GM23338 (cell line): Measurements from ENCODE around the gene ST6GALNAC1. TPM values are rescaled to one million over a fixed set of nuclear protein-coding genes. Genes with fewer than 3 reads are reported as not detected.

ENCODE experiments used
- ATAC-seq: fragments of 200-7000 bp; cut with Tn5 transposase; 3 replicates; pipeline ENCODE4 v1.9.1; 2020
- DNase-seq: peaks from one replicate; pipeline ENCODE4 v3.0.0-alpha.2; 2015; ENCODE audit warnings: low spot score
- H2AFZ ChIP-seq: fragments of 200-600 bp; sonication (generic); 2 replicates; pipeline ENCODE4 v1.8.0; 2016; ENCODE audit warnings: antibody characterized with exemption, mild to moderate bottlenecking, moderate library complexity
- H3F3A ChIP-seq: fragments of 200-600 bp; sonication (generic); replicated peaks from 2 replicates; pipeline ENCODE4 v1.8.0; 2017; ENCODE audit warnings: antibody characterized with exemption, mixed run types, low read depth
- H3K27ac ChIP-seq: fragments of 200-600 bp; sonication (generic); 2 replicates; pipeline ENCODE4 v1.6.1; 2016; ENCODE audit warnings: low read depth
- H3K27me3 ChIP-seq: fragments of 200-600 bp; sonication (generic); 2 replicates; pipeline ENCODE4 v1.8.0; 2016; ENCODE audit warnings: mild to moderate bottlenecking, mixed run types, moderate library complexity; ENCODE audit not compliant: insufficient read depth
- H3K36me3 ChIP-seq: fragments of 200-600 bp; sonication (generic); 2 replicates; pipeline ENCODE4 v1.8.0; 2016; ENCODE audit warnings: mild to moderate bottlenecking; ENCODE audit not compliant: insufficient read depth
- H3K4me1 ChIP-seq: fragments of 200-600 bp; sonication (generic); 2 replicates; pipeline ENCODE4 v1.8.0; 2016; ENCODE audit warnings: mild to moderate bottlenecking, moderate library complexity; ENCODE audit not compliant: insufficient read depth
- H3K4me2 ChIP-seq: fragments of 200-600 bp; sonication (generic); 2 replicates; pipeline ENCODE4 v1.7.1; 2017; ENCODE audit warnings: mixed run types
- H3K4me3 ChIP-seq: fragments of 200-600 bp; sonication (generic); 2 replicates; pipeline ENCODE4 v1.6.1; 2016; ENCODE audit warnings: mixed run types
- H3K79me2 ChIP-seq: fragments of 200-600 bp; sonication (generic); replicated peaks from 2 replicates; pipeline ENCODE4 v1.8.0; 2017; ENCODE audit warnings: mild to moderate bottlenecking; ENCODE audit not compliant: insufficient read depth
- H3K9me2 ChIP-seq: fragments of 200-600 bp; sonication (generic); 2 replicates; pipeline ENCODE4 v1.8.0; 2017; ENCODE audit not compliant: insufficient read depth
- H4K20me1 ChIP-seq: fragments of 200-600 bp; sonication (generic); replicated peaks from 2 replicates; pipeline ENCODE4 v1.8.0; 2017; ENCODE audit warnings: mild to moderate bottlenecking; ENCODE audit not compliant: insufficient read depth
- H3K27ac Mint-ChIP-seq: 2 replicates; pipeline ENCODE4 v1.8.0; 2020; ENCODE audit warnings: inconsistent platforms, mild to moderate bottlenecking, moderate library complexity, mixed read lengths
- H3K27me3 Mint-ChIP-seq: 3 replicates; pipeline ENCODE4 v1.8.0; 2022; ENCODE audit warnings: low read depth, mild to moderate bottlenecking, moderate library complexity, mixed read lengths, inconsistent platforms; ENCODE audit not compliant: insufficient read depth, poor library complexity
- H3K36me3 Mint-ChIP-seq: 3 replicates; pipeline ENCODE4 v1.8.0; 2021; ENCODE audit warnings: low read depth, mild to moderate bottlenecking, inconsistent platforms, moderate library complexity, mixed read lengths
- H3K4me1 Mint-ChIP-seq: 3 replicates; pipeline ENCODE4 v1.8.0; 2020; ENCODE audit warnings: mild to moderate bottlenecking, inconsistent platforms, mixed read lengths
- H3K4me3 Mint-ChIP-seq: 3 replicates; pipeline ENCODE4 v1.8.0; 2021; ENCODE audit warnings: moderate library complexity, mild to moderate bottlenecking, inconsistent platforms, mixed read lengths
- H3K9me3 Mint-ChIP-seq: 3 replicates; pipeline ENCODE4 v1.8.0; 2020; ENCODE audit warnings: moderate library complexity, mild to moderate bottlenecking, inconsistent platforms, mixed read lengths
- CREB1 ChIP-seq: fragments of 250-450 bp; sonication (Bioruptor Pico); IDR thresholded peaks from 2 replicates; pipeline ENCODE4 v1.5.0; 2020; ENCODE audit warnings: low read depth, mild to moderate bottlenecking, moderate library complexity
- CTCF ChIP-seq, 2 experiments: fragments of 200-600 bp in 1 of 2; sonication (generic) in 1 of 2; conservative IDR thresholded peaks; 2 replicates each; pipeline versions ENCODE4 v1.5.1 to v1.6.1; 2016 to 2017; ENCODE audit warnings: antibody characterized with exemption in 2 of 2, low read depth in 2 of 2, mild to moderate bottlenecking in 2 of 2, moderate library complexity in 1 of 2
- ETS1 ChIP-seq: IDR thresholded peaks from 2 replicates; pipeline ENCODE4 v1.6.1; 2016; ENCODE audit warnings: antibody characterized with exemption
- EZH2 ChIP-seq: fragments of 200-600 bp; sonication (generic); IDR thresholded peaks from one replicate; pipeline ENCODE4 v1.8.0; 2017; ENCODE audit warnings: antibody characterized with exemption, mild to moderate bottlenecking, low read depth; ENCODE audit not compliant: unreplicated experiment
- EZH2phosphoT487 ChIP-seq: fragments of 200-600 bp; sonication (generic); IDR thresholded peaks from one replicate; pipeline ENCODE4 v1.8.1; 2018; ENCODE audit warnings: antibody characterized with exemption; ENCODE audit not compliant: unreplicated experiment
- JUNB ChIP-seq: IDR thresholded peaks from one replicate; pipeline ENCODE4 v1.6.1; 2016; ENCODE audit warnings: antibody characterized with exemption; ENCODE audit not compliant: unreplicated experiment
- NANOG ChIP-seq: IDR thresholded peaks from 2 replicates; pipeline ENCODE4 v1.6.1; 2016; ENCODE audit warnings: antibody characterized with exemption, borderline replicate concordance
- REST ChIP-seq: IDR thresholded peaks from one replicate; pipeline ENCODE4 v1.6.1; 2018; ENCODE audit warnings: antibody characterized with exemption; ENCODE audit not compliant: unreplicated experiment
- STAT1 ChIP-seq: IDR thresholded peaks from one replicate; pipeline ENCODE4 v1.6.1; 2016; ENCODE audit warnings: antibody characterized with exemption; ENCODE audit not compliant: unreplicated experiment
- ZNF114 ChIP-seq: fragments of 250-450 bp; sonication (Bioruptor Pico); IDR thresholded peaks from 2 replicates; pipeline ENCODE4 v1.5.0; 2020; ENCODE audit warnings: mild to moderate bottlenecking, moderate library complexity
- ZNF331 ChIP-seq: fragments of 250-450 bp; sonication (Bioruptor Pico); IDR thresholded peaks from 2 replicates; pipeline ENCODE4 v1.5.0; 2020; ENCODE audit warnings: low read depth, mild to moderate bottlenecking, moderate library complexity
- ZNF462 ChIP-seq: fragments of 250-450 bp; sonication (Bioruptor Pico); IDR thresholded peaks from 2 replicates; pipeline ENCODE4 v1.5.0; 2020; ENCODE audit warnings: mild to moderate bottlenecking, moderate library complexity
- polyA plus RNA-seq: library from polyadenylated mRNA; unstranded; fragments of >200 nt; fragmentation: Nextera tagmentation; extraction: Ambion mirVana; gene quantifications from 2 replicates; pipeline ENCODE4 v1.2.1, GENCODE V29; 2016
- total RNA-seq: library from RNA; depleted of rRNA; stranded (reverse); fragments of >200 nt; shearing (Covaris generic); gene quantifications from 2 replicates; pipeline ENCODE4 v1.2.3, GENCODE V29; 2014

Gene ST6GALNAC1
- total and polyA plus RNA-seq, 2 experiments from 2014 or later: not detected

GRCh38 chr17:76576189-76576588, 67.4 kb downstream of the ST6GALNAC1 start (continued):
- TF ChIP-seq REST (no peak), CTCF (conservative IDR thresholded peaks at IDR 0.05; ENCODE audit: low read depth in 2 of 2) (no peak), EZH2 (no peak), ETS1 (no peak)

GRCh38 chr17:76575570-76575969, 68.0 kb downstream of the ST6GALNAC1 start:
- ATAC-seq (no peak), DNase-seq (no peak)
- Mint-ChIP-seq H3K4me3 (no peak overlapping the region), H3K4me1 (no peaks in the 10 kb centered on the region), H3K9me3 (no peaks in the 10 kb centered on the region; the same call in 2 of the 3 replicates), H3K36me3 (no peaks in the 10 kb centered on the region), H3K27me3 (peaks cover 10% of the 10 kb centered on the region), H3K27ac (no peak overlapping the region)
- Histone ChIP-seq H3K36me3 (no peaks in the 10 kb centered on the region), H2AFZ (no peak overlapping the region), H3K4me3 (no peak overlapping the region), H4K20me1 (no peaks in the 10 kb centered on the region; the same call in 1 of the 2 replicates), H3K27me3 (peaks cover 9% of the 10 kb centered on the region; the same call in 1 of the 2 replicates), H3K4me1 (peaks cover under 1% of the 10 kb centered on the region; the same call in 1 of the 2 replicates), H3K27ac (no peak overlapping the region), H3K4me2 (no peak overlapping the region), H3K9me2 (no peaks in the 10 kb centered on the region), H3F3A (no peaks in the 10 kb centered on the region), H3K79me2 (no peaks in the 10 kb centered on the region)
- TF ChIP-seq STAT1 (no peak), EZH2 (no peak), CREB1 (CRISPR knock-in tag) (no peak), ZNF331 (no peak), NANOG (no peak), ZNF462 (CRISPR knock-in tag) (no peak), EZH2phosphoT487 (no peak), ZNF114 (CRISPR knock-in tag) (no peak), JUNB (no peak)
